HG02588 (cell line): ENCODE results near the gene LRRC37A3.
"Not testable (repeated sequence)": the region's sequence is repeated elsewhere in the genome, so short reads cannot be mapped to it uniquely, and the experiment has no call there.

Source experiments
- ATAC-seq: cut with Tn5 transposase; IDR thresholded peaks from one replicate; pipeline ENCODE4 v1.9.1; 2021; ENCODE audit warnings: mild to moderate bottlenecking, moderate library complexity; ENCODE audit not compliant: unreplicated experiment

Gene LRRC37A3

DNA sequence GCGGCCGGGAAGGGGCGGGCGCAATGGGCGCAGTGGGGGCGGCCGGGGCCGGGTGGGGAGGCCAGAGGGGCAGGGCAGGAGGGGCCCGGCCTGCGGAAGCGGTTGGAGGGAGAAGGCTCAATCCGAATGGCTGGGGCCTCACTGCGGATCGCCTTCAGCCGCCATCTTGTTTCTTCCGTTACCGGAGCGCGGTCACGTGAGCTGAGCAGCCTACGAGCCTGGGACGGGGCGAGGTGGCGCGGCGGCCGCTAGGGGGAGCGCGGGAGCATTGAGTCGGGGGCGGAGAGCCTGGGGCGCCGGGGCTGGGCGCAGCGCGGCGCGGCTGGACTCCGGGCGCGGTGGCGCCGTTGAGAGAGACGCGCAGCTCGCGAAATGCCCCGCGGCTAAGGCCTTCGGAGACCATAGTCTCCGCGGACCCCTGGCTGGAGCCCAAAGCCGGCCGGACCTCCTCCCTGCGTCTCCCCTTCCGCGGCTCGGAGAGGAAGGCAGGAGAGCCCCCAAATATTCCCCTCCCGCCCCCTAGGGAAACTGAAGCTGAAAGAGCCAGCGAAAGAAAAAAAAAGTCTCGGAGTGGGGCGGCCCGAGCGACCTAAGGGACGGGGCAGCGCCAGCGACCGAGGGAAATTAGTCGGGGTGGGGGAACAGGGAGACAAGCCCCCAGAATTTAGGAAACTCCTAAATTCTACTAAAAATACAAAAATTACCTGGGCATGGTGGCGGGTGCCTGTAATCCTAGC, at the start of gene LRRC37A3:
Gene LRRC37A3, minus strand, starts transcription at position 190 of the 737 bp plus-strand sequence. CDS start 22,221 bp downstream, outside the sequence.
- peak; percentile 86 for ATAC-seq

DNA sequence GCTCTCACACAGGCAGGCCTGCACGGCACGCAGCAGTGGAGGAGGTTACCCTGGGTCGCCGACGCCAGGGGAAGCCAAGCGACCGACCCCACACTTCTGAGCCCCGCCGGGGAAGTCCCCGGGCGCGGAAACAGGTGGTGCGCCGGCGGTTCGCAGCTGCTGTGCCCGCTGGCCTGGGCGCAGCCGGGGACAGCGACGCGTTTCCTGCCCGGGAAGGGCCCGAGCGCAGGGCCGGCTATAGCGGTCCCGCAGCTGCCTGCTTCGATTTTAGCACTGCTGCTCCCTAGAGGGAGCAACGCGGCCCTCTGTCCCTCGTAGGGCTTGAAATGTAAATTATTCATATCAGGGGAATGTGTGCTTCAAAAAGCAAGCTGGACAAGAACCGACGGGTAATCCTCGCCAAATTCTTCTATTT, 46.6 kb upstream of the LRRC37A3 start:
- ATAC-seq: peak; percentile 91

DNA sequence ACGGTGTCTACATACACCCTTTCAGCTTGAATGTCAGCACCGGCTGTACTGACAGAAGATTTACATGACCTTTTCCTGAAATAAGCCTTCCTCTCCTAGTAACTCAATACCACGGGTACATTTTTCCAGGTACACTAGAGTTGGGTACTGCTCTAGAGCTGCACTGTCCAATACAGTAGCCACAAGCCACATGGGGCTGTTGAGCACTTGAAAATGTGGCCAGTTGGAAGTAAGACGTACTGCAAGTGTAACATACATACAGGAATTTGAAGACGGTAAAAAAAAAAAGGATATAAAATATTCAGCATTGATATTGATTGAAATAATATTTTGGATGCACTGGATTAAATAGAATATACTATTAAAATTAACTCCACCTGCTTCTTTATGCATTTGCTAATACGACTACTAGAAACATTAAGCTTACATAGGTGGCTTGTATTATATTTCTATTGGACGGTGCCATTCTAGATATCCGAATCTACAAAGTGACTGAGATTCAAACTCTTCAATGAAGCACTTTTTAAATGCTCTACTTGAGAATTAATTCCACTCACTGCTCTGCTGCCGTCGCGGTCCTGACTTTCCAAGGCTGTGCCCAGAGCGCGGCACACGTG, 46.1 kb upstream of the LRRC37A3 start:
- not testable (repeated sequence) for ATAC-seq

DNA sequence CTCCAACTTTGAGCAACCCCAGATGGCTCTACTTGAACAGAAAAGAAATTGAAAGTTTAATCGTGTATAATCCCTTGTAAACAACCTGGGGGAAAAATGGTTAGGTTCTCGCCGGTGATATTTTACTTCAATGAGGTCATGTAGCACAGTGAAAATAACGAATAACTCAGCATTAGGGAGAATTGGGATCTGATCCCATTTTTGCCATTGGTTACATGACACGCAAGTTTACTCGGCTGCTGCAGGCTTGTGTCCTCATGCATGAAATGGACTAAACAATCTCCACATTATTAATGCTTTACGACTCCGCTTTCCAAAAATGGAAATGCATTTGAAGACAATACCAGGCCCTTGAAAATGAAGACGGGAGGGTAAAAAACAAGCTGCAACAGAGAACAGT, 45.5 kb upstream of the LRRC37A3 start:
- ATAC-seq: no peak

DNA sequence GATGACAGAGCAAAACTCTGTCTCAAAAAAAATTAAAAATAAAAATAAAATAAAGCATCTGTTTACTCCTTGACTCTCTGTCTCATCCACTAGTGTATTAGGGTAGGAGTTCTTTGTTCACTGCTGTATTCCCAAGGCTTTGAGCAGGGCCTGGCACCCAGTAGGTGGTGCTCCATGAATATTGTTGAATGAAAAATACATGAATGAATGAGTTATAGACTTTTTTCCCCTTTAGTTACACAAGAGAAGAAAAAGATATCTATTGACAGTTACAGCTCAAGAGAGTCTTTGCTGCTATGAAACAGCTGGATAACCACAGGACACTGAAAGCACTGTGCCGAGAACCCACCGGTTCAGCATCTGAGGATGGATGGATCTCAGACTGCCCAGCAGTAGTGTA, 44.5 kb upstream of the LRRC37A3 start:
- not testable (repeated sequence) for ATAC-seq

DNA sequence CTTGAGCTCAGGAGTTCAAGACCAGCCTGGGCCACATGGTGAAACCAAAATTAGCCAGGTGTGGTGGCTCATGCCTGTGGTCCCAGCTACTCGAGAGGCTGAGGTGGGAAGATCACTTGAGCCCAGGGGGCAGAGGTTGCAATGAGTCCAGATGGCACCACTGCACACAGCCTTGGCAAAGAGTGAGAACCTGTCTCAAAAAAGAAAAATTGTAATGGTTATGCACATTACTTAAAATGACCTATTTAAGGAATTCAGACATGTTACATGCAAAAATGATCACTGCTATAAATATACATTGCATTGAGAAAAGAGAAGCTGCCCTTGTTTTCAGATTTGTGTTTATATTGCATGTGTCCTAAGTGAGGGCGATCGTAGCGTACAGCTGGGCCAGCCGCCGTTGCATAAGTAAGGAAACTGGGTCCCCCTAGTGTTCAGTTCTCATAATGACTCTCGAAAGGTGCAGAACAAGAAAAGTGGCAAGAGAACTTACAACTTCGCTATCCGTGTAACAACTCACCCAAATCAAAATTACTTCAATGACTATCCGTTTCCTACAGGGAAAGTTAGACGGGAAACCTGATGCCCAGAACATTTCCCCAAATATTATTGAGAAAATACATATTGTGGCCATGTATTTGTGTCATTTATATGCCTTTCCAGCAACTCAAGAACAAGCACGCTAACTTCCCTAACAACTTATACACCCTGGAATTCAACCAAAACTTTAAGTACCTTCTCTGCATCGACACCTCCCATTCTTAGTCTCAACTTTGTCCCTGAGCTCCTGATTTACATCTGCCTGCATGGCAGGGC, 42.5 kb upstream of the LRRC37A3 start:
- not testable (repeated sequence) for ATAC-seq

DNA sequence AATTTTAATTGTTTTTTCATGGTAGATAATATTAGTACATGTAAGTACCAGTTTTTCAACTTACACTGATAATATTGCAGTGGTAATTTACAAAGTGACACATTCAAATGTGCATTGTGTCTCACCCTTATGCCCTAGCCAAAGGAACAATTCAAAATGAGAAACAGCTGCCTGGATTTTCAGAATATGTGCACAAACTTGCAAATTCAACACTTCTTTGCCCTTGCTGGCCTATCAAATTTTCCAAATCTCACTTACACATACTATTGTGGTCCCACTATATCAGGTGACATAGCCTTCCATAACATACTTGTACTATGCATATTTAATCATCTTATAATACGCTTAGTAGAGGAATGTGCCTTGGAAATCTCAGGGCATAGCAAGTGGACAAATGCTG, 32.6 kb upstream of the LRRC37A3 start:
- no peak for ATAC-seq

DNA sequence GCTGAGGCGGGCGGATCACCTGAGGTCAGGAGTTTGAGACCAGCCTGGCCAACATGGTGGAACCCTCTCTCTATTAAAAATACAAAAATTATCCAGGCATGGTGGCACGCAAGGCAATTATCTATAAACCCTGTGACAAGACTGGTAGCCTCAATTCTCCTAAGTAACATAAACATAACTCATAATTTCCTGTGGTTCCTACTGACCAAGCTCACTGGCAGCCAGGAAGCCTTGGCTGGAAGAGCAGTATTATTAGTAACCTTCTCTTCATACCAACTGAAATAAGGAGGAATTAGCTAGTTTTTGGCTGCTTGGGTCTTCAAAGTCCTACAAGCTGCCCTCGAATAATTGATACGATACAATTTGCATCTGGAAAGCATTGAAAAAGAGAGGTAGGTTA, 31.6 kb upstream of the LRRC37A3 start:
- ATAC-seq: no peak

DNA sequence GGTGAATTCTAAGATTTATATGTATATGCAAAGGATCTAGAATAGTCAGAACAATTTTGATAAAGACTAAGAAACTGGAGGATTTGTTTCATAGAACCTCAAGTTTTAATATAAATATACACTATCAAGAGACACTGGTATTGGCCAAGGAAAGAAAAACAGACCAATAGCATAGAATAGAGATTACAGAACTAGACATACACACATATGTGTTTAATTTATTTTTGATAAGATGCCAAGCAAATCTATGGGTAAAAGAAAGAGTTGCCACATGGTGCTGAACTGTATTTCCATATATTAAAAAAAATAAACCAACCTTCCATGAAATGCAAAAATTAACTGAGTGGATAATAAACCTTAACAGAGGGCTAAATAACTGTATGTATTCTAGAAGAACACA, 27.9 kb upstream of the LRRC37A3 start:
- no peak for ATAC-seq

DNA sequence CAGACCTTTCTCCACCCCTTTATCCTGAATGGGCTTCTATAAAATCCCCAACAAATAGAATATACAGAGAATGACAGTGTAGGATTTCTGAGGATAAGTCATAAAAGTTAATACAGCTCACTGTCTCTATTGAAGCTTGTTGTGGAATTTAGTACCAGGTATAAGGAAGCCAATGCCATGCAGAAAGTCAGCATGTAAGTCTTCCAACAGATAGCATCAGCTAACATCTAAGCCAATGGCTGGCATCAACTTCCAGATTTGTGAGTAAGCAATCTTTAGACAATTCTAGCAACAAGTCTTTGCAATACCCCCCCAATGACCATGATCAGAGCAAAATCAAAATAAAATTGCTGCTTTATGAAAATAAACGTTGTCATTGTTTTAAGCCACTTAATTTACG, 22.5 kb upstream of the LRRC37A3 start:
- no peak for ATAC-seq

DNA sequence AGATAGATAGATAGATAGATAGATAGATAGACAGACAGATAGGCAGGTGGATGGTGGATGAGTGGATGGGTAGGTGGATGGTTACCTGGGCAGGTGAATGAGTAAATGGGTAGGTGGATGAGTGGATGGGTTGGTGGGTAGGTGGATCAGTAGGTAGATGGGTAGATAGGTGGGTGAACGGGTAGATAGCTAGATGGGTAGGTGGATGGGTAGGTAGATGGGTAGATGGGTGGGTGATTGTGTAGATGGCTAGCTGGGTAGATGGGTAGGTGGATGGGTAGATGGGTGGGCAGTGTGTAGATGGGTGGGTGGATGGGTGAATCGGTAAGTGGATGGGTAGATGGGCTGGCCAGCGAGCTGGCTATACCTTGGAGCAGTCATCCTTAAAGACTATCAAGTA, 21.8 kb upstream of the LRRC37A3 start:
- no peak for ATAC-seq

DNA sequence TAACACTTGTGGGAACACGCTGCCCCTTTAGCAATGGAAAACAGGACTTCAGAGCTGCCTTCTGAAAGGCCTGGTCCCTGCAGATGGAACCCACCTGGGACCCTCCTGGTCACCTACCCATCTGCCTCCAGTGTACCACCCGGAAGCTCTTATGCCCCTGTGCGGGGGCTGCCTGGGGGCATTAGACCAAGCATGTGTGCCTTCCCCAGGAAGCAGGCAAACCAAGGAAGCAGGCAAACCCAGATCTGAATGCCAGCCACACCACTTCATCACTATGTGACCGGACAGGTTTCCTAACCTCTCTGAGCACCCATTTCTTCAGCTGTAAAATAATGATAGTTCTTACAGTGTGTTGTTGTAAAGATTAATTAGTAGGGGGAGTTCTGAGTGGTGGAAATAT, 20.8 kb upstream of the LRRC37A3 start:
- no peak for ATAC-seq

DNA sequence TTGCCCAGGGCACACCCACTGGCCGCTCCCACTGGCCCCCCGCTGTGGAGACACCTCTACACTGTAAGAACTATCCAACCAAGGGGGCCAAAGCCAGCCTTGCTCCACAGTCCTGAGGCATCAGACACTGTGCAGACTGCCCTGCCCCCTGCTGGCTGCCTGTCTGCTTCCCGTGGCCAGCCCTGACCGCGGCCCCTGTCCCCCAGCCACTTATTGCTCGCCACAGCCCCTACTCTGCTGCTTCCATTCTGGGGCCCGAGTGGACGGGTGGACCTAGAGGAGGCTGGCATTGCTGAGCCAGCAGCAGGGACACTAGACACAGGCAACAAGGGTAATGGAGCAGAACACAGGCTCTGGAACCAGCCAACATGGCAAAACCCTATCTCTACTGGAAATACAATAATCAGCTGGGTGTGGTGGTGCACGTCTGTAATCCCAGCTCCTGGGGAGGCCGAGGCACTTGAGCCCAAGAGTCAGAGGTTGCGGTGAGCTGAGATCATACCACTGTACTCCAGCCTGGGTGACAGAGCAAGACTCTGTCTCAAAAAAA, 19.7 kb upstream of the LRRC37A3 start:
- ATAC-seq: no peak

DNA sequence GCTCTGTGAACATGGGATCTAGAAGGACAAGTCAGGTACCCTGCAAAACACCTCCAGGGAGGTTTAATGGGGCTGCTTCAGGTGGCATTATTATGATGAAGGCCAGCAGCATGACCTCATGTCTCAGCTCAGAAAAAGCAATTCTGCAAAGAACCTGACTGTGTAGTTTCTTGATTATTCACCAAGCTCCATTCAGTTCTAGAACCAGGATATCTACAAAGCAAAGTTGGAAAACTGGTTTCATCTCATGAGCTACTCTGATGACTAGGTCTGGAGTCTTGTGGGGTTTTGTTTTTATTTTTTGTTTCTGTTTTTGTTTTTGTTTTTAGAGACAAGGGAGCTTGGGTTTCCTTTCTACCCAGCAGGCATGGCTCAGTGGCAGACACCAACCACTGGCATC, 19.0 kb upstream of the LRRC37A3 start:
- no peak for ATAC-seq

DNA sequence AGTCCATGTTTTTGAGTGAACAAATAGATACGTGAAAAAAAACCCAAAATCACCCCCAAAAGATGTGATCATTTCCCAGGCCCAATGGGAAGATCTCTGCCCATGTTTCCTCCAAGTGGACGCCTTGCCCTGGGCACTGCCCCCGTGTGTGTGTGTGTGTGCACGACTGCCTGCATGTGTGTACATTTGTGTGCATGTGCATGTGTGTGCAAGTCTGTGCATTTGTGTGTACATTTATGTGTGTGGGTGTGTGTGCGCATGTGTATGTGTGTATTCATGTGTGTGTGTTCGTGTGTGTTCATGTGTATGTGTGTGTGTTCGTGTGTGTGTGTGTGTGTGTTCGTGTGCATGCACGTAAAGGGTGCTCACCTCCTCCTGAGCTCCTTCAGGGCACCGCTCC, 16.8 kb upstream of the LRRC37A3 start:
- no peak for ATAC-seq

DNA sequence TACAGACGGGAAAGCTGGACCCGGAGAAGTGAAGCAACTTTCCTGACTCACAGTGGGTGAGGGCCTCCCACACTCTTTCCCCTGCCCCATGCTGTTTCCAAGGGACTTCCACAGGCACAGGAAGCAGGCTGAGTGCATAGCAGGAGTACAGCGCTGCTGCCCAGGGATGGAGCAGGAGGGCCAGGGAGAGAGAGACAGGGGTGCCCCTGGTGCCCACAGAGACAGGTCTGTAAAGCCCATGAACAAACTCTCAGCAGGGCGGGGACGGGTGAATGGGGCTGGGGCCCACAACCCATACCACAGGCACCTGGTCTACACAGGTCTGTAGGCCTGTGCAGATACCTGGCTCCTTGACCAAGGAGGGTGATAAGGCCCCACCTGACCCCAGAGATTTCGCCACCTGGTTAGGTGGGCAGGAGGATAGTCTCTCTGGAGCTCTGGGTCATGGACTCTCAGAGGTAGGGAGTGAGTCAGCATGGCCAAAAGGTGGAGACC, 15.1 kb upstream of the LRRC37A3 start:
- ATAC-seq: not testable (repeated sequence)

DNA sequence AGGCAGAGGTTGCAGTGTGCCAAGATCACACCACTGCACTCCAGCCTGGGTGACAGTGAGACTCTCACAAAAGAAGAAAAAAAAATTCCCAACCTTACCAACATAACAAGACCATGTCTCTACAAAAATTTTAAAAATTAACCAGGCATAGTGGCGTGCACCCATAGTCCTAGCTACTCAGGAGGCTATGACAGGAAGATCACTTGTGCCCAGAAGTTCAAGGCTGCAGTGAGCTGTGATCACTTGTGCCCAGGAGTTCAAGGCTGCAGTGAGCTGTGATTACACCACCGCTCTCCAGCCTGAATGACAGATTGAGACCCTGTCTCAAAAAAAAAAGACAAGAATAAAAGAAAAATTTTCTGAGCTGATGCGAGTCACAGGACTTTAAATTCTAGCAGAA, 13.6 kb upstream of the LRRC37A3 start:
- ATAC-seq: not testable (repeated sequence)

DNA sequence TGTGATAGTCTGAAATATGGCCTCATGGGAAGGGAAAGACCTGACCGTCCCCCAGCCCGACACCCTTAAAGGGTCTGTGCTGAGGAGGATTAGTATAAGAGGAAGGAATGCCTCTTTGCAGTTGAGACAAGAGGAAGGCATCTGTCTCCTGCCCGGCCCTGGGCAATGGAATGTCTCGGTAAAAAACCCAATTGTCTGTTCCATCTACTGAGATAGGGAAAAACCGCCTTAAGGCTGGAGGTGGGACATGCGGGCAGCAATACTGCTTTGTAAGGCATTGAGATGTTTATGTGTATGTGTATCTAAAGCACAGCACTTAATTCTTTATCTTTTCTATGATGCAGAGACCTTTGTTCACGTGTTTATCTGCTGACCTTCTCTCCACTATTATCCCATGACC, 11.1 kb upstream of the LRRC37A3 start:
- ATAC-seq: not testable (repeated sequence)

DNA sequence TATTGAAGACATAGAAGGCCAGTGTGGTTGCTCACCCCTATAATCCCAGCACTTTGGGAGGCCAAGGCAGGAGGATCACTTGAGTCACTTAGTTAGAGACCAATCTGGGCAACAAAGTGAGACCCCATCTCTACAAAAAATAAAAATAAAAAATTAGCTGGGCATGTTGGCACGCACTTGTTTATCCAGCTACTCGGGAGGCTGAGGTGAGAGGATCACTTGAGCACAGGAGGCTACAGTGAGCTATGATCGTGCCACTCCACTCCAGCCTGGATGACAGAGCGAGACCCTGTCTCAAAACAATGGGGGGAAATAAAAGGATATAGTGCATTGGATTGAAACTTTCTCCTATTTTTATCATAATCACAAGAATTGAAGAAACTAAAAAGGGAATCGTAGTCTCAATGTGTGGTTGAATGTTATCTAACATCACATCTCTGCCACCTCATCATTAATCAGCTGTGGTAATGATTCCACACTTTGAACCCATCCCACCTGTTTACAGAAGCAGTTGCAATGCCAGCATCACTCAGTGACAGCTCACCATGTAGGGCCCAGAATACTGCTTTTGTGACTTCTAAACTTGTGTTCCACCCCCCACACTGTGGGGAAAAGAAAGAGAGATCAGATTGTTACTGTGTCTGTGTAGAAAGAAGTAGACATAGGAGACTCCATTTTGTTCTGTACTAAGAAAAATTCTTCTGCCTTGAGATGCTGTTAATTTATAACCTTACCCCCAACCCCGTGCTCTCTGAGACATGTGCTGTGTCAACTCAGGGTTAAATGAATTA, 10.3 kb upstream of the LRRC37A3 start:
- ATAC-seq: not testable (repeated sequence)

DNA sequence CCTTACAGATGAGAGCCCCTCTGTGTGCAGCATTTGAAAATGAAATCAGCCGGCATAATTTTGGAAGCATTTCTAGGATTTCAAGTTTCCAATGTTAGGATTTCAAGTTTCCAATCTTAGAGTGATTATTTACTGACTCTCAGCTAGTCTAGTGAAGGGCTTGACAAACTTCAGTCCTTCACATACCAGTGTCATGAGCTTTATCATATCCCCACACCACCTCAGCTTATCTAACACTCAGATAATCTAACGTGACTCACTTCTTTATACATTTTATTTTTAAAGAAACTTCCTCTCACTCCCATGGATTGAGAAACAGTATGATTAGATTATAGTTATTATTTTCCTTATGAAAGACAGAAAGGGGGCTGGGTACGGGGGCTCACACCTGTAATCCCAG, 9.4 kb upstream of the LRRC37A3 start:
- ATAC-seq: not testable (repeated sequence)
